Breast epithelium (tissue), 4 donors: ENCODE results near the gene MAPKAPK3. TPM values are rescaled to one million over a fixed set of nuclear protein-coding genes. Genes with fewer than 3 reads are reported as not detected.

Source experiments
- DNase-seq, 2 donors: peaks; one replicate each; pipeline ENCODE4 v3.0.0-alpha.2; 2019; ENCODE audit warnings: low spot score in 2 of 2
- H3K27ac ChIP-seq, 2 donors: fragments of 200-600 bp; sonication (generic) in 1 of 2; one replicate each; pipeline ENCODE4 v1.5.1; 2016 to 2019; ENCODE audit warnings: mild to moderate bottlenecking in 1 of 2
- H3K27me3 ChIP-seq, 2 donors: fragments of 200-600 bp; sonication (generic) in 1 of 2; one replicate each; pipeline versions ENCODE4 v1.5.1 to v1.6.0; 2017 to 2019; ENCODE audit warnings: control low read depth in 1 of 2, mild to moderate bottlenecking in 1 of 2
- H3K36me3 ChIP-seq: fragments of 200-600 bp; one replicate; pipeline ENCODE4 v1.5.1; 2019
- H3K4me1 ChIP-seq, 2 donors: fragments of 200-600 bp; sonication (generic); one replicate each; pipeline ENCODE4 v1.5.1; 2016 to 2019; ENCODE audit warnings: control low read depth in 1 of 2
- H3K4me3 ChIP-seq, 3 donors: fragments of 200-600 bp; sonication (generic); 1 replicate in 2 of 3; 2 replicates in 1 of 3; pipeline ENCODE4 v1.5.1; 2016 to 2019; ENCODE audit warnings: mild to moderate bottlenecking in 3 of 3, moderate library complexity in 2 of 3
- H3K9me3 ChIP-seq, 2 donors: fragments of 200-600 bp; sonication (generic) in 1 of 2; one replicate each; pipeline ENCODE4 v1.5.1; 2016 to 2019; ENCODE audit warnings: control low read depth in 1 of 2
- CTCF ChIP-seq, 3 donors: fragments of 450-650 bp; IDR thresholded peaks; one replicate each; pipeline ENCODE4 v1.5.1; 2016 to 2017; ENCODE audit warnings: antibody characterized with exemption in 3 of 3, mild to moderate bottlenecking in 3 of 3, moderate library complexity in 3 of 3
- POLR2A ChIP-seq: fragments of 450-650 bp; IDR thresholded peaks from one replicate; pipeline ENCODE4 v1.6.1; 2016; ENCODE audit warnings: antibody characterized with exemption, mild to moderate bottlenecking, moderate library complexity
- POLR2AphosphoS5 ChIP-seq, 3 donors: sonication (generic); formaldehyde crosslinking; IDR thresholded peaks; one replicate each; pipeline ENCODE4 v1.6.1; 2017; ENCODE audit warnings: antibody characterized with exemption in 3 of 3
- intact Hi-C: fragments of 100-400 bp; cut with DNase I; formaldehyde crosslinking; loops from one replicate; pipeline ENCODE4 v1.15.1; 2023; ENCODE audit warnings: low total_unique reads
- total RNA-seq, 3 donors: library from RNA; depleted of rRNA; stranded (reverse); fragments of >200 nt; gene quantifications; one replicate each; pipeline ENCODE4 v1.1.0, GENCODE V29; 2016

The MAPKAPK3 gene
- total RNA-seq, 3 donors from 2014 or later, result 30.4 to 38.4 (median 30.8) TPM

- H3K27ac ChIP-seq, result peak overlapping the region in 1 of 2 donors; percentile 19
Observed at GRCh38 chr3:50587806-50588758, 28.9 kb upstream of the MAPKAPK3 start.

GRCh38 chr3:50588759-50589433 lies 28.1 kb upstream of the MAPKAPK3 start:
- DNase-seq, result no peak
- no peak overlapping the region for H3K27ac ChIP-seq
- no peak for TF ChIP-seq POLR2AphosphoS5 (IDR thresholded peaks at IDR 0.05)
- no peak for TF ChIP-seq CTCF (IDR thresholded peaks at IDR 0.05)
- TF ChIP-seq POLR2A, result no peak
- intact Hi-C loops, result no loop called here
- no peaks in the 10 kb centered on the region for H3K9me3 ChIP-seq
- H3K27me3 ChIP-seq, result no peaks in the 10 kb centered on the region
- no peak overlapping the region for H3K4me3 ChIP-seq
- H3K36me3 ChIP-seq, result no peaks in the 10 kb centered on the region
- peaks cover 0 to 4% of the 10 kb centered on the region in 2 donors for H3K4me1 ChIP-seq

More at GRCh38 chr3:50587806-50588758, 28.9 kb upstream of the MAPKAPK3 start:
- Histone ChIP-seq H3K4me3 (no peak overlapping the region), H3K27me3 (no peaks in the 10 kb centered on the region), H3K4me1 (peaks cover 0 to 4% of the 10 kb centered on the region in 2 donors), H3K9me3 (no peaks in the 10 kb centered on the region), H3K36me3 (no peaks in the 10 kb centered on the region)
- no peak for DNase-seq
- TF ChIP-seq POLR2AphosphoS5 (IDR thresholded peaks at IDR 0.05) (no peak), POLR2A (no peak), CTCF (IDR thresholded peaks at IDR 0.05) (no peak)
- intact Hi-C loops, result no loop called here

- Histone ChIP-seq H3K27me3 (no peaks in the 10 kb centered on the region), H3K4me1 (peaks cover 0 to 4% of the 10 kb centered on the region in 2 donors), H3K27ac (no peak overlapping the region), H3K36me3 (no peaks in the 10 kb centered on the region), H3K4me3 (no peak overlapping the region), H3K9me3 (no peaks in the 10 kb centered on the region)
- intact Hi-C loops, result no loop called here
- no peak for DNase-seq
- TF ChIP-seq POLR2A (no peak), POLR2AphosphoS5 (IDR thresholded peaks at IDR 0.05) (no peak), CTCF (IDR thresholded peaks at IDR 0.05) (no peak)
Observed at GRCh38 chr3:50591196-50591741, 25.7 kb upstream of the MAPKAPK3 start.

- Histone ChIP-seq H3K9me3 (no peaks in the 10 kb centered on the region), H3K27me3 (no peaks in the 10 kb centered on the region), H3K4me3 (no peak overlapping the region), H3K4me1 (peaks cover 0 to 4% of the 10 kb centered on the region in 2 donors), H3K27ac (peak overlapping the region; percentile 57 to 62), H3K36me3 (no peaks in the 10 kb centered on the region)
- intact Hi-C loops, result no loop called here
- TF ChIP-seq CTCF (IDR thresholded peaks at IDR 0.05) (no peak), POLR2AphosphoS5 (IDR thresholded peaks at IDR 0.05) (no peak), POLR2A (no peak)
- DNase-seq, result no peak
Observed at GRCh38 chr3:50592568-50592967, 24.4 kb upstream of the MAPKAPK3 start.
